IPS-18c (cell line): Measurements from ENCODE around the gene ARL2BP.

Experiments
- H3K4me3 ChIP-seq: 2 replicates; pipeline ENCODE4 v1.7.0; 2013; ENCODE audit warnings: low read depth, mild to moderate bottlenecking, low read length, moderate library complexity; ENCODE audit not compliant: insufficient read depth
- H3K9me3 ChIP-seq: one replicate; pipeline ENCODE4 v1.6.1; 2013; ENCODE audit warnings: mild to moderate bottlenecking, low read length, moderate library complexity; ENCODE audit not compliant: control insufficient read depth, insufficient read depth

Gene ARL2BP

DNA sequence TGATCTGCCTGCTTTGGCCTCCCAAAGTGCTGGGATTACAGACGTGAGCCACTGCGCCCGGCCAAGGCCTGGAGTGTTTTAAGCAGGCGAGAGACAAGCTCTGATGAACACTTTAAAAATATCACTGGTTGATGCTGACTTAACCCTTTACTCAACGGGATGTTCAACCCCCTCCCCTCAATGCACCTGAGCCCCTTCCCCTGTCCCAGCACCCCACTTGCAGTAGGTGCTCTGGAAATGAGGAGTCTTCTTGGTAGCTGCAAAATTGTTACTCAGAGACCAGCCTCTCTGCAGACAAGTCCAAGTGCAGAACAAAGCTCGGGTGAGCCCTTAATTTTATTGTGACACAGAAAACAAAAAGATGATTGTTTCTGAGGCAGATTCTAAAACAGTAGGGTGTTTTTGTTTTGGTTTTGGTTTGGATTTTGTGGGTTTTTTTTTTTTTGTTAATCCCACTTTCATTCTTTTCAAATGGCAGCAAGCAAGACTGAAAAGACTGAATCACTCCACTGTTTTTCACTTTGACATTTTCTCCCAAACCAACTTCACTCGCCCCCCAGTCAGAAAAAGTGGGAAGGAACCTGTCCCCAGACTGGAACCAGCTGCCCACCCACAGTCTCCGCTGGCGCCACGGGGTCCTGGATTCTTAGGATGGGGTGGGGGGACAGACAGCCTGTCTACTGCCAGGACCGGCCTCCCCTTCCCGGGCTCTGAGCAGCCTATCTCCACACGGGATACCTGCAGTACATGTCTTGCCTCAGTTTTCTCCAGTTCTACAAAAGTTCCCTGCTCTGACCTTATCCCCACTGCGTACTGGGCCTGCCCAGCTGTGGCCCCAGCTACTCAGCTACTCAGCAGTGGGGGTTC lies 44.6 kb downstream of the ARL2BP start:
- no peaks in the 10 kb centered on the region for H3K9me3 ChIP-seq
- H3K4me3 ChIP-seq = no peak overlapping the region

DNA sequence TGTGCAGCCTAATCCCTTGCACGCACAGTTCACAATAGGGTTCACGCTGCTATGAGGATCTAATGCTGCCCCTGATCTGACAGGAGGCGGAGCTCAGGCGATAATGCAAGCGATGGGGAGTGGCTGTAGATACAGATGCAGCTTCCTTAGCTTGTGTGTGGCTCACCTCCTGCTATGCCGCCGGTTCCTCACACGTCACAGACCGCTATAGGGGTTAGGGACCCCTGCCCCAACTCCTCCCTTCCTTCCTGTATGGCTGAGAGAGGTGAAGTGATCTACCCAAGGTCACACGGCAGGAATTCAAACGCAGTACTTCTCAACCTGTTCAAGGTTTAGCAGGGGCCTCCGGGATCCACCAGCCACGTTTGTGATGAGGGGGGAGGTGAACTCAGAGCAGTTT lies 52.8 kb downstream of the ARL2BP start:
- H3K9me3 ChIP-seq = no peaks in the 10 kb centered on the region
- no peak overlapping the region for H3K4me3 ChIP-seq

DNA sequence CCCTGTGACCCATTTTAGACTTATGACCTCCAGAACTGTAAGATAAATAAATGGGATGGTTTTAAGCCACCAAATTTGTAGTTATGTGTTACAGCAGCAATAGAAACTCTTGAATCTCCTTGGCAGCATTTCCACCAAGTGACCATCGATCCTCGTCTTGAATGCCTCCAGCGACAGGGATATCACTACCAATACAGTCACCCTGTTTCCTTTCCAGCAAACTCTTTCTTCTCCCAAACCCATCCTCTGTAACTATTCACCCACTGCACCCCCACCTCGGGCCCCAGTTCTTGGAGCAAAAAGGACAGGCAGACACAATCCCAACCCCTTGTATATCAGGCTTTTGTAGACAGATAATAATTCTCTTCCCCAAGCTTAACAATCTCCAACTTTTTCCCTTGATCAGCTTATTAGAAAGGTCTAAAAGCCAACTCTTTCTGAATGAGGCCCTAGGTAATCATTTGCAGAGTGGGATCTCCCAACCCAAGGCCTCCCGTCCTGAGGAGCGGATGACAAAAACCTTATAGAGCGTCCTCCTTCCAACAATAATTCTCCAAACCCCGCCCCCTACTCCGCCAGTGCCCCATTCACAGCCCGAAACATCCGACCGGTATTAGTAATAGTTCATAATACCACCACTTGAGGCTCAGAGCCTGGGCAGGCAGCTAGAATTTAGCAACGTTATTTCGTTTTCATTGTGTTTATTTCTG lies 54.1 kb downstream of the ARL2BP start:
- peak overlapping the region; percentile 72 for H3K4me3 ChIP-seq

DNA sequence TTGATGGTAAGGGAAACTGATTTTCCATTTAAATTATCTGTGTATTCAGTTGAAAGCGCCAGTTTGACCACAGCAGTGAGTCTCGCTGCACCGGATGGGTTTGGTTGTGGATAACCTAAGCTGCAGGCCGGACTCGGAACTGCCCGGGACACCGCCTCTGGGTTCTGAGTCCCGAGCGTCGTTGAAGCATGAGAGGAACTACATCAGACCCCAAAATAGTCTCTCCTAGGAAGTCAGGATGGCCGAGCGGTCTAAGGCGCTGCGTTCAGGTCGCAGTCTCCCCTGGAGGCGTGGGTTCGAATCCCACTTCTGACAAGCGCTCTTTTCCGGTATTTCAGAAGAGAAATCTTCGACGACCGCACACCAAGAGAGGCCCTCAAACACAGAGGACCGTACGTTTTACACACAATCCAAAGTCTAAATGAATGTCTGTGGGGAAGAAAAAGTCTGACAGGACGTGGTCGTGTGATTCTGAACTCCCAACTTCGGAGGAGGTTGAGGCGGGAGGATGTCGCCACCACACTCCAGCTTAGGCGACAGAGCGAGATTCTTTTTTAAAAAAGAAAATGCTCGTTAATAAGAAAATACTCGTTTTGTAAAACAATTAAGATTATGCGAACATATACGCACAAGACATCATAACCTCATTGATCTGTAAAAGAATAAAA lies 54.8 kb downstream of the ARL2BP start:
- Histone ChIP-seq H3K4me3 (peak overlapping the region; percentile 72), H3K9me3 (no peaks in the 10 kb centered on the region)

More for the DNA sequence above, 54.1 kb downstream of the ARL2BP start:
- no peaks in the 10 kb centered on the region for H3K9me3 ChIP-seq

DNA sequence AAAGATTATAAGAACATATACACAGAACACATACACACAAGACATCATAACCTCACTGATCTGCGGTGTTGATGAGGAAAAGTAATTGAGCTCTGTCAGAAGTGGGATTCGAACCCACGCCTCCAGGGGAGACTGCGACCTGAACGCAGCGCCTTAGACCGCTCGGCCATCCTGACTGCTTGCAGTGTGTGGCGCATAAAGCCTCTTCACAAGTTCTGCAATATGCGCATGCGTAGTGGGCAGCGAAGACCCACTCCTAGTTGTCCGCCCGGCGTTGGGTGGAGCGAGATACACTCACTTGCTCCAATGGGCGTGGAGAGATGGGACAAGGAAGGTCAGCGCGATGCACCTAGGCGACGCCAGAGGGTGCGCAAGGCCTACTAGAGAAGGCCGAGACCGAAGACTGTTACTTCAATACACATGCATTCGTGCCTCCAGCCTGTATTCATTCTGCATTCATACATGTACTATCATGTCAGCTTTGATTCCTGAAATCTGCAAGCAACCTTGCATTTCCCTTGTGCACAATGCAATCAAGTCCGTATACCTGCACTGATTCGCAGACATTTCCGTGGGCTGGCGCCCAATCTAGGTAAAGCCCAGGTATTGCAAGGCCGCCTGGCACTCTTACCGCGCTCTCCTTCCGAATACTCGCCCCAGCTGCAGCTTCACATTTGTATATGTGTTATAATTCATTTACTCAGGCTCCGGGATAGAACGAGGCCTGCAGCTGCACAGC lies 55.5 kb downstream of the ARL2BP start:
- Histone ChIP-seq H3K4me3 (peak overlapping the region; percentile 59), H3K9me3 (no peaks in the 10 kb centered on the region)

DNA sequence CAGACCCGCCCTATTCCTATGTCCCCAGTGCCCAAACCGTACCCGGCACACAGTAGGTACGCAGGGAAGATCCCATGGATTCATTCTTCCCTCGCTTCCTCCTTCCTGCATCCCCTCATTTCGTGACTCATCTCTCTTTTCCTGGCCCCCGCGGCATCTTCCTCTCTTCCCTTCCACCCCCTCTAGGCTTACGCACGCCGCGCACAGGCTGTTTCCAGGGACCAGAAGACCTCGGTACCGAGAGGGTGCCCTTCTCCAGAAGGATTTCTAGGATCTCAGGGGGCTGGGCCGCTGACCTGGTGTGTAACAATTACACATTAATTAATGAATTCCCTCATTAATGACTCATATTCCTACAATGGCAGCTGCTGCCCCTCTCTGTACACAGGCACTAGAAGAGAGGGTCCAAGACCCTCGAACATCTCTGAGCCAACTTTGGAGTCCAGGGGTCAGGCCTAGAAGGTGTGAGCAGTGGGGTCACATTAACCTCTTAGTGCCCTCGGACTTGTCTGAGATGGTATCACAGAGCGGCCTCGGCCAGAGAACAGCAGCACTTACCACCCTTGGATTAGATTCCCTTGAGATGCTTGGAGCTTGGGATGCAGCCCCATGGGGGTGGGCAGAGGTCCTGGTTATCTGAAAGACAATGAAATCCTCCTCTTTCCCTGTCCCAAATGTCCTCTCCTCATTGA lies 56.2 kb downstream of the ARL2BP start:
- H3K4me3 ChIP-seq = peak overlapping the region; percentile 59; the same call in 1 of the 2 replicates
- H3K9me3 ChIP-seq = no peaks in the 10 kb centered on the region
